HuH-7 (cell line): ENCODE measurements around the gene GAS2L3.
"Not testable (repeated sequence)": the region's sequence is repeated elsewhere in the genome, so short reads cannot be mapped to it uniquely, and the experiment has no call there.

Experiments used
- DNase-seq: peaks from one replicate; pipeline ENCODE4 v3.0.0; 2011; ENCODE audit warnings: low spot score

GAS2L3 gene

DNA sequence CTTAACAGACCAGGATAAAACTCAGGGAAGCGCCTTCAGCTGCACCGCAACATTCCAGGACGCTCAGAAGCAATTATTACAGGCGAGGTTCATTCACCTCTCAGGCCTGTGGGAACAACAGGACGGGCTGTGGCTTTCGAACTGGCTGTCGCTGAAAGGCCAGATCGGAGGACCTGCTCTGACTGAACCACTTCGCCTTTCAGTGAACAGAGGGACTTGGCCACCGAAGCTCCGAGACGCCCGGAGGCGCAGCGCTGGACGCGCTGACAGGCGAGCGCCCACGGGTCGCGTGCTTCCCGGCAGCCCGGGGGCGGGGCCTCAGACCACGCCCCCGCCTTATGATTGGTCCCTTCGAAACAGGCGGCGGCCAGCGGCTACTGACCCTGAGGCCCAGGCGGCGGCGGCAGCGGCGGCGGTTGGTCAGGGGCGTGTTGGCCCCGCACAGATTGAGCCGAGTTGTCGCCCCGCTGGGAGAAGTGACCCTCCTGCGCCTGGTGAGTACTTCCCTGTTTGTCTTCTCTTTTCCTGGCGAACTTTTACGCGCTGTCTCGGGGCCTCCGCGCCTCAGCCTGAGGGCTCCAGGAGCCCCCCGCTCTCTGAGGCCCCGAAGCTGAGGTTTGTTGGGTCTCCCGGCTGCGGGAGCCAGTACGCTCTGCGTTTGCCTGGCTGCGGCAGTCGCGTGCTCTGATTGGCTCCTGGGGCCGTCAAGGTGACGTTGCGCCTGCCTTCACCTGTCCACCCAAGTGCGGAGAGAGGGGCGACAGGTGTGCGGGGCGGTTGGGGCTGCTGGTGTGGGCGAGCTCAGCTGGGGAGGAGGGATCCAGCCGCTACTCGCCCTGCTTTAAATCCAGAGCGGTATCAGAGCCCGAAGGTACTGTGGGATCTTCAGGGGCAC lies at the start of gene GAS2L3:
GAS2L3 (plus strand) TSS at position 393 of the 895 bp plus-strand sequence. CDS start 21,221 bp downstream, outside the sequence.
- peak; percentile 82 for DNase-seq

DNA sequence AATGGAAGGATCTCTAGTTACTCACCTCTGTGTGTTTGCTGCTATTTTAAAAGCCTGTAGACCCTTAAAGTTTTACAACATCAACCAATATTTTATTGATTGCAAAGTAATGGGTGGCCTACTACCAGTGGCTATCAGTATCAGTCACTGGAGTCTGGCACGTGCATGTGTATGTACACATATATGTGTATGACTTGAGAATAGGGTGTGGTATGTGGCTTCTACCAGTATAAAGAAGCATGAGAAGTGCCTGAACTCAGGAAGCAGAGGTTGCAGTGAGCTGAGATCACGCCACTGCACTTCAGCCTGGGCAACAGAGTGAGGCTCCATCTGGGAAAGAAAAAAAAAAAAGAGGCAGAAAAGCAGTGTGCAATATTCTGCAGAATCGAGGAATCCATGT lies 45.5 kb upstream of the GAS2L3 start:
- DNase-seq, result no peak

DNA sequence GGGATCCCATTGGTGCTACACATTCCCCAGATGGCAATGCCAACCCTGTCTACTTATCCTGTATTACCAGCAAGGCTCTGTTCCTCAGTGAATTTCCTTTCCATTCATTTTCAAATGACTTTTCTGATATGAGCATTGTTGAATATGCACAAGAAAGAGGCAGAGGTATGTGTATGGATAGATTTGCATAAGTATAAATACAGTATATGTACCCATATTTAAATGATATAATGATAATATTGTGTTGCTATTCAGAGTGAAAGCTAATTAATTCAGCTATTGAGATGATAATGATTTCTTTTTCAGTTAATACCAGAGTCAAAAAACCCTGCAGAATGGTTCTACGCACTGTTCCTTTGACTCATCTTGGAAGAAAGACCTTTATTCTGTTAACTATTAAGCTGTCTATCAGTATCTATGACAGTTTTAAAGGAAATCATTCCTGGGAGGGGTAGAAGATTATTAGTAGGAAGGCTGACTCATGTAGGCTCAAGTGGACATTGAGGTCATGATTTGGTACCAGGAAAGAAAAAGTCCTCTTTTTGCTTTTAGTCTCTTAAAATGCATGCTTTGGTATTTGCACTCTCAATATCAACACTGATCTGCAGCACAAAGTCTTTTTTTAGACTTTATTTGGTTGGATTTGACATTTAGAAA lies 44.9 kb upstream of the GAS2L3 start:
- DNase-seq, result no peak

DNA sequence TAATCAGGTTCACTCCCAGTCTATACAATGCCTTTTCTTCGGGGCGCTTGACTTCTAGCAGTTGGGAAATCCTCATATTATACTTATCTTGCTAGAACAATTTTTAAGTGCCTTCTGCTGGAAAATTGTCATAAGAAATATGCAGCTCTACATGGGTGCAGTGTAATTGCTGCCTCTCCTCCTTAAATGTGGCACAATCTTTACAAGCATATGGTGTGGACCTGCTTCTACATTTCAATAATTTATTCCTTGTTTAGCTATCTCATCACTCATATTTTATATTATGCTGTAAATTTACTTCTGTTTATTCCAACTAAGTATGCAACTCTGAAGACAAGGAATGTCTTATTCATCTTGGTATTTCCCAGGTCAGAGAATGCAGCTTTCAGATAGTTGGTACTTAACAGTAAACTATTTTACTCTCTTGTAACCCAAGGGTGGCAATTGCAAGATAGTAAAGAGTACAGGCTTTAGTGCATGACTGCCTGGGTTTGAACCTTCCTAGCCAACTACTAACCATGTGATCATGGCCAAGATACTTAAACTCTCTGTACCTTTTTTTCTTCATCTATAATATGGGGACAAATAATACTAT lies 43.6 kb upstream of the GAS2L3 start:
- DNase-seq, result no peak

DNA sequence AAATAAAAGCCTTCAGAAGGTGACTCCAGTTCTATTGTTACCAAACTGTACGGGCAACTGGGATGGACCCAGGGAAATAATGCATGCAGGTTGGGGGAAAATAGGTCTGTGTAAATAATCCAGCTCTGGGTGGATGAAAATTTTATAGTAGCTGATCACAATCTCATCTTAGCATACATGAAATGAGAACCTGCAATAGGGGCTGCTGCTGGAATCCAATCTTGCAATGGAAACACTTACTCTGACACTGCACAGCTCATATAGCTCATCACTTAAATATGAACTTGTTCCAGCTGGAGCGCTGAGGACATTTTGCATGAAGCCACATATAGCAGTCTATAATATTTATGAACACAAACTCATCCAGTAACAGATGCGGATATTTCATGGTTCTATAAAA lies 40.1 kb upstream of the GAS2L3 start:
- no peak for DNase-seq

DNA sequence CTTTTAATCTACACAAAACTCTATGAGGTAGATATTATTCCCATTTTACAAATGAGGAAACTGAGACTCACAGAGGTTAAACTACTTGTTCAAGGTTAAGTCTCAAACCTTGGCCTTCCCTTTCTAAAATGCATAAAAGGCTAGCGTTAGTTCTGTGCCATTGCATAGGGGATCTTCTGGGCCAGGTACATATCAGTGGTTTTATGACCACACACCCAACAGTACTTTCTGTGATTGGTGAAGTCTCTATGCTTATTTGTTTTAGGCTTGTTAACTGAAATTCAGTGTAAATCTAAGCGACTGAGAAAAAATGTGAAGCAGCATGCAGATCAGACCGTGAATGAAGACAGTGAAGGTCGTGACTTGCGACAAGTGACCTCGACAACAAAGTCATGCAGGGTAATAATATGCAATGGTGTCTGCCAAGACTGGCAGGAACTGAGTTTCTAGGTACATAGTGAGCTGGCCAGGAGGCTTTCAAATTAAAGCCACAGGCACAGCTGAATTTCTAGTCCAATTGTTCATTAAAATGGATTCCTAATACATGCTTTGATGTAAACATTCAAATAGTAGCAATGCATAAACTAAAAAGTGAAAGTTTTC lies 38.8 kb upstream of the GAS2L3 start:
- no peak for DNase-seq

DNA sequence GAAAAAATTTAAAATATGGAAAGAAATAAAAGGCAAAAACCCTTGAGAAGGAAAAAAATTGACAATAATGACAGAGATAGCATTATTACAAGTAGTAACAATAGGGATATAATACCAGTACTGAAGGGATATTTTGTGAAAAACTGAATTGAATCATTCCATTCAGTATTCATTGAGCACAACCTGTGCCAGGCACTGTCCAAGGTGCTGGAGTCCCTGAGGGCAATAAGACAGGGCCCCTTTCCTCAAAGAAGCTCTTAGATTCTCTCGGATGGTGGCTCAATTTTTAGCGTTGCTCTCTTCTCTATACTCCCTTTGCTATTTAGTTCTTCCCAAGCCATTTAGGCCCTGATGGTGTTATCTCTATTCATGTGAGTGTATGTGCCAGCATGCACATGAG lies 34.3 kb upstream of the GAS2L3 start:
- no peak for DNase-seq

DNA sequence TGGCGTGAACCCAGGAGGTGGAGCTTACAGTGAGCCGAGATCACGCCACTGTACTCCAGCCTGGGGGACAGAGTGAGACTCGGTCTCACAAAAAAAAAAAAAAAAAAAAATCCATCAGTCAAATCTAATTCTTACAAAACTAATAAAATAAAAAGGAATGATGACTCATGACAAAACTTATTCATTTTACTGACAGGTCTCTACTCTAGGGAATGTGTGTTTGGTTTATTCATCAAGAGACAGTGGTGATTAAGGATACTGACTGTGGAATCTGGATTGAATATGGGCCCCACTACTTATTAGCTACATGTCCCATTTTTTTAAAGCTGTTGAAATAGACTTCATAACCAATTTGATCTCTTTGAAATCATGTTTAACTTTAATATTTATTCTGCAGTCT lies 29.3 kb upstream of the GAS2L3 start:
- no peak for DNase-seq

DNA sequence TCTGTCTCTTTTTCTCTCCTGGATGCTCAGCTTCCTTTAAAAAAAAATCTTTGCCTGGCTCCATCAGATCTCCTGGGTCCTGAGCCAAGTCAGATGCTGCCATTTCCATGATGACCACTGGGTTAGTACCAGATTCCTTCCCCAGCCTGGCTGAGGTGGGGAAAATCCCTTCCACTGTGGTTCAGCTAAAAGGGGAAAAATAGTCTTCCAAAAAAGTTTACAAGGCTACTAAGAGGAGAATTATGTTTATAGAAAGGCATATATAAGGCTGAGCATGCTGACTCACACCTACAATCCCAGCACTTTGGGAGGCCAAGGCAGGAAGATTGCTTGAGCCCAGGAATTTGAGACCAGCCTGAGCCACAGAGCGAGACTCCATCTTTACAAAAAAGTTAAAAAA lies 28.4 kb upstream of the GAS2L3 start:
- DNase-seq, result no peak

DNA sequence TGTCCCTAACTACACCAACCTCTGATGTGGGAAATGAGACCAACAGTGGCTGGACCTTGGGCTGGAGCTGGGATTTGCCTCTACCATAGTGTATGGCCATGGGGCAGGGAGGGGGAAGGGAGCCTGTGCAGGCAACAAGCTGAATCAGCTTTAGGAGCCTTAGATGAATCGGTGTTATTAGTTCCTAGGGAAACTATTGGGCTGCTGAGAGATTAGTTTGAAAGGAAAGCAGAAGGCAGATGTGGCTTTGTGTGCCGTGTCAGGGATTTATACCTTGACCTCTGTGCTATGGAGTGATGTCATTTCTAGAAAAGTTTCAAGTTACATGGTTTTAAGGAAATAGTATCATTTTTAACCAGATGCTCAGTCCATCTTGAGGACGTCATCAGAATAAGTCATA lies 19.5 kb upstream of the GAS2L3 start:
- DNase-seq, result peak; percentile 47

DNA sequence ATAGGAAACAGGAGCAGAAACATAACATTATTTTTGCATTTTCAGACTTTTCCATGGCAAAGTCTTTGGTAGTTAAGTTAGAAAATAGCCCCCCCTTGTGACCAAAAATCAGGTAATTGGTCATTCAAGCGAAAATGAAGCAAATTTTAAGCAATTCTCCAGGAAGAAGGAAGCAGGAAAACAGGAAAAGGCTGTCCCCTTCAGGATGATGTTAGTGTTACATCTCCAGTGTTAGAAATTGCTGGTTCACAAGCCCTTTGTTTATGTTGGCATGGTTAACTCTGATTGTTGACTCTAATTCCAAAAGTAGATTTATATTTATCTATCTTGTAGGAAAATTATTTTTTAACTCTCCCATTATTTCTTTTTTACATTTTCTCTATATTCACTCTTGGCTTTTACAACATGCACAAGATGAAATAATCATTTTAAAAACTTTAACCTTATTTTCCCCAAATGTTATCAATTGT lies 18.8 kb upstream of the GAS2L3 start:
- peak; percentile 72 for DNase-seq

DNA sequence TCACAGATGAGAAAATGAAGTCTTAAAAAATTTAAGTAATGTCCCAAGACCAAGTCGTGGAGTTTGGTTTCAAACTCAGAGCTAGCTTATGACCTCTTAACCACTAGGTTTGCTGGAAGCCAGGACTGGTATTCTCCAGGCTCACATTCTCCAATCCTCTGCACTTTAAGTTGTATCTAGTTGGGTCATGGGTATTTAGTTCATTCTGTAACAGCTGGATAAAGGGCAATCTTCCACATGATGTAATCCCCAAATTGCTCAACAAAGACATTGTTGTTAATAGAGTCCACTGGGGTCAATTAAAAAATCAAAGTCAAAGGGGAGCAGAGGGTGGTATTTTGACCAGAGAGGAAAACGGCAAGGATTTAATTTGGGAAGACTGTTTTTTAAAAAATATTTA lies 17.8 kb upstream of the GAS2L3 start:
- DNase-seq, result peak; percentile 64

DNA sequence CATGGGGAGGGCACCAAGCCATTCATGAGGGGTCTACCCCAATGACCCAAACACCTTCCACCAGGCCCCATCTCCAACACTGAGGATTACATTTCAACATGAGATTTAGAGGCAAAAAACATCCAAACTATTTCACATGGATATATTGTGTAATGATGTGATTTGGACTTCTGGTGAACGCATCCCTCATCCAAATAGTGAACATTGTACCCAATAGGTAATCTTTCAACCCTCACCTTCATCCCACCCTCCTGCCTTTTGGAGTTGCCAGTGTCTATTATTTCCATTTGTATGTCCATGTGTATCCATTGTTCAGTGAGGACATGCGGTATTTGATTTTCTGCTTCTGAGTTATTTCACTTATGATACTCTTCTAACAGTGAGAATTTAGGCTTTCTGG lies 16.1 kb upstream of the GAS2L3 start:
- no peak for DNase-seq

DNA sequence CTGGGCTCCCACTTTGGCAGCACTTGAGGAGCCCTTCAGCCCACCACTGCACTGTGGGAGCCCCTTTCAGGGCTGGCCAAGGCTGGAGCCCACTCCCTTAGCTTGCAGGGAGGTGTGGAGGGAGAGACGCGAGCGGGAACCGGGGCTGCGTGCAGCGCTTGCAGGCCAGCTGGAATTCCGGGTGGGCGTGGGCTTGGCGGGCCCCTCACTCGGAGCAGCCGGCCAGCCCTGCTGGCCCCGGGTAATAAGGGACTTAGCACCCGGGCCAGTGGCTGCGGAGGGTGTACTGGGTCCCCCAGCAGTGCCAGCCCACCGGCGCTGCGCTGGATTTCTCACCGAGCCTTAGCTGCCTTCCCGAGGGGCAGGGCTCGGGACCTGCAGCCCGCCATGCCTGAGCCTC lies 14.2 kb upstream of the GAS2L3 start:
- DNase-seq, result not testable (repeated sequence)

DNA sequence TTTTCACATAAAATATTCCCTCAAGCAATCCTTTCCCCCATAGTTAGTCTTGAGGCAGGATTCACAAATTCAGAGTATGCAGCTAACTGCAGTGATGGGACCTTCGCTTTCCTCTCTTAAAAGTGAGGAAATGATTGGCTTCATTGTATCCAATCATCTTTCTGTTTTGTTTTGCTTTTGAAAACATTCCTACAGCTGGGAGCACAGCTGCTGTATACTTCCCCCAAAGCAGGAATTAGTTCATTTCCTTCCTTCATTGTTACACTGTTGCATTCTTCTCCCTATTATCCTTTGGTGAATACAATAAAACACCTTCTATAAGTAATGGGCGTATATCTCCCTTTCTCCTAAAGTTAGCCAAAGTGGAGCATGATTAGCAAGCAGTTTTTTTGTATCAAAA lies 9.4 kb upstream of the GAS2L3 start:
- DNase-seq, result no peak

DNA sequence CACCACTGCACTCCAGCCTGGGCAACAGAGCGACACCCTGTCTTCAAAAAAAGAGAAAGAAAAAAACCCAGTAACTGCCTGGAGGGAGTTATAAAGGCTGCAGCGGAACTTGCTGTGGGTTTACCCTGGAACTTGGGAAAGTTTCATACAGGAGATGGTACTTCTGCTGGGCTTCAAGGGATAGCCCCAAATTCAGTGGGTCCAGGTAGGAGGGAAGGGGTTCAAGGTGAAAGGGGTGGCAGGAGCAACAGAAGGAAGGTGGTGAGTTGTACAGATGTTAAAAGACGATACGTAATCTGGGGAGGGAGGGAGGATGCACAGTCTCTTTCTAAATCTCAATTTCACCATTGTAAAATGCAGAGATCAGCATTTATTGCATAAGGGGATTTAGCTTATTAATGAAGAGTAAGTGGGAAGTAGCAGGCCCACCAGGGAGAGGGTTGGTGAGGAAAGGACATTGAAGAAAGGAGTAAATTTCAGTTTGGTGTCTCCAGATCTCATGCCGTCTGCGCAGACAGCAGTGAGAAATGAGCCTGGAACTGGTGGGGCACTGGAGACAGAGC lies 8.5 kb upstream of the GAS2L3 start:
- no peak for DNase-seq

DNA sequence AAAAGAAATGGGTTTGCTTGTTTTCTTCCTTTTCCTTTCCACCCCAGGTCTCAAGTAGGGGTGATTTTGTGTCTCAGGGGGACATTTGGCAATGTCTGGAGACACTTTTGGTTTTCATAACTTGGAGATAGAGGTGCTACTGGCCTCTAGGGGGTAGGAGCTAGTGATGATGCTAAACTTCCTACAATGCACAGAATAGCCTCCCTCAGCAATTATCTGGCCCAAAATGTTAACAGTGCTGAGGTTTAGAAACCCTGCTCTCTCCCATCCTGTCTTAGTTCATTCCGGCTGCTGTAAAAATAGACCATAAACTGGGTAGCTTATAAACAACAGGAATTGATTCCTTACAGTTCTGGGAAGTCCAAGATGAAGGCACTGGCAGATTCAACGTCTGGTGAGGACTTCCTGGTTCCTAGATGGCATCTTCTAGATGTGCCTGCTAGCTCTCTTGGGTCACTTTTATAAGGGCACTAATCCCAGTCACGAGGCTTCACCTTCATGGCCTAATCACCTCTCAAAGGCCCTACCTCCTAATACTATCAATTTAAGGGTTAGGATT lies 7.4 kb upstream of the GAS2L3 start:
- DNase-seq, result no peak

DNA sequence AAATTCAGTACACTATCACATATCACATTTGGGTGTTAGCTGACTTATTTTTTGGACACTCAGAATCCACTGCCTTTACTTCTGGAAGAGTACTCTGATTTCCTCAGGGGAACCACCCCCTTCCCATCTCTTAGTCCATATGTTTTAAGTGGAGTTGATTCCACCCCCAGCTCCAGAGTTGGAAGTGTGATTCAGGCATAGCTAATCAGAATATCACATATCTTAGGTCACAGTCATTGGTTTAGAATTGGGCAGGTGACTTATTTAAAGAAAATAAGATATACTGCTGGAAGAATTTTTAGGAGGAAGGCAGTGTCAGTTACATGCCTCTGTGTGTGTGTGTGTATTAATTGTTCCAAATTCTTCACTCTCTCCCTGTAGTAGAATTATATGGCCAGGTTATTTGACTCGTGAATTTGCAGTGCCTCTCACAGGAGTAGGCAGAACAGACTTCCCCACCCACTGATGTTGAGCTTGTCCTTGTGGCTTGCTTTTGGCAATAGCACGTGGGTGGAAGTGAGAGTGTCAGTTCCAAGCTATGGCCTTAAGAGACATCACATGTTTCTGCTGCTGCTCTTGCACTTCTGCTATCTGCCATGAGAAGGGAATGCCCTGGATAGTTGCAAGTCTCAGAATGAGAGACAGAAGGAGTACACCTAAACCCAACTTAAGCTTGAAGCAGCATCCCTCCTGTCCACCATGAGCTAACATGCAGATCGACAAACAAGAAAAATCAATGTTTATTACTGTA lies 6.4 kb upstream of the GAS2L3 start:
- no peak for DNase-seq

DNA sequence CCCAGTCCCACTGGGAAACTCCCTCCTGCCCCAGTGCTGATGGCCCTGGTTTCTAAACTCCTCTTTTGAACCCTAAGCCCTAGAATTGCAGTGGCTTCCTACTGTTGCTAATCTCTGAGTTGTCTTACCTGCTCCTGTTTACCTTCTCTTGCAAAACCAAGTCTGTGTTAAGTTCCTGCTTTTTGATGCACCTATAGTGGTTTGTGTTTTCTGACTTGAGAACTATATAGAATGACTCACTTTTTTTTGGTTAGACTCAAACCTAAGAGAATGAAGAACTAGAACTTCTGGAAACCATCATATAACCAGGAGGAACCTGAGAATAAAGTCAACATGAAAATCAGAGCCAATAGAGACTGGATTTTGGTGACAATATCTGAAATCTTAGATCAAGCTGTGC lies 5.5 kb upstream of the GAS2L3 start:
- DNase-seq, result no peak

DNA sequence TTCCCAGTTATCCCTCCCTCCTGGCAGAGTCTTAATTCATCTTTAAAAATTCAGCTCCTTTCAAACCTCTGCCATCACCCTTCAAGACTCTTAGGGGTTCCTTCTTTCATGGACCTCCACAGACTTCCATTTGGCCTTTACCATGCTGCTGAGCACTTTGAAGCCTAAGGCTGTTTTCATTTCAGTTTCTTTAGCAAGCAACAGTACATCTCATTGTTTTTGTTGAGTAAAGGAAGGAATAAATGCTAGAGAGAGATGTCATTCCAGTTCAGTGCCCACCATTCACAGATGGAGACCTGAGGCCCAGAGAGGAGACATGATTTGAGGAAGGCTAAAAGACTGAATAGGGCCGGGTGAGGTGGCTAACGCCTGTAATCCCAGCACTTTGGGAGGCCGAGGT lies 1.3 kb upstream of the GAS2L3 start:
- no peak for DNase-seq
